Smooth muscle cell (in vitro differentiated cells): ENCODE data around the gene SLC25A43. TPM values are rescaled to one million over a fixed set of nuclear protein-coding genes. Genes with fewer than 3 reads are reported as not detected.

ENCODE experiments used
- DNase-seq: peaks from one replicate; lab custom pipeline; 2025; ENCODE audit not compliant: unreplicated experiment; lab: John Stamatoyannopoulos, UW
- H2AFZ ChIP-seq: fragments of 200-600 bp; sonication (generic); 2 replicates; pipeline ENCODE4 v1.6.0; 2016; ENCODE audit warnings: antibody characterized with exemption, low read depth, mild to moderate bottlenecking
- H3F3A ChIP-seq: fragments of 200-600 bp; sonication (generic); 2 replicates; pipeline ENCODE4 v1.6.0; 2017; ENCODE audit warnings: antibody characterized with exemption, low read depth
- H3K27ac ChIP-seq: fragments of 200-600 bp; sonication (generic); 2 replicates; pipeline ENCODE4 v1.5.1; 2016; ENCODE audit warnings: low read depth, mild to moderate bottlenecking
- H3K27me3 ChIP-seq: fragments of 200-600 bp; sonication (generic); 2 replicates; pipeline ENCODE4 v1.6.1; 2016; ENCODE audit warnings: low read depth, mild to moderate bottlenecking
- H3K36me3 ChIP-seq: fragments of 200-600 bp; sonication (generic); 2 replicates; pipeline ENCODE4 v1.5.1; 2016; ENCODE audit warnings: low read depth
- H3K4me1 ChIP-seq: fragments of 200-600 bp; sonication (generic); 2 replicates; pipeline ENCODE4 v1.5.1; 2016; ENCODE audit warnings: low read depth
- H3K4me2 ChIP-seq: fragments of 200-600 bp; sonication (generic); 2 replicates; pipeline ENCODE4 v1.6.0; 2016; ENCODE audit warnings: mild to moderate bottlenecking
- H3K4me3 ChIP-seq: fragments of 200-600 bp; sonication (generic); 2 replicates; pipeline ENCODE4 v1.5.1; 2016; ENCODE audit warnings: mild to moderate bottlenecking
- H3K79me2 ChIP-seq: fragments of 200-600 bp; sonication (generic); 2 replicates; pipeline ENCODE4 v1.6.0; 2016; ENCODE audit warnings: low read depth, mild to moderate bottlenecking
- H3K9ac ChIP-seq: fragments of 200-600 bp; sonication (generic); 2 replicates; pipeline ENCODE4 v1.6.0; 2016; ENCODE audit warnings: low read depth
- H3K9me3 ChIP-seq: fragments of 200-600 bp; sonication (generic); replicated peaks from 2 replicates; pipeline ENCODE4 v1.5.1; 2016; ENCODE audit warnings: low read depth
- H4K20me1 ChIP-seq: fragments of 200-600 bp; sonication (generic); 2 replicates; pipeline ENCODE4 v1.6.0; 2016; ENCODE audit warnings: low read depth
- WGBS: methylation state at CpG from one replicate; pipeline ENCODE4 v1.1.7; 2016; ENCODE audit warnings: low lambda C conversion rate; 5-methylcytosine and 5-hydroxymethylcytosine counted together
- polyA plus RNA-seq: library from polyadenylated mRNA; unstranded; fragments of >200 nt; fragmentation: Nextera tagmentation; extraction: Ambion mirVana; gene quantifications from 2 replicates; pipeline ENCODE4 v1.2.1, GENCODE V29; 2016
- total RNA-seq: library from RNA; depleted of rRNA; stranded (reverse); fragments of >200 nt; gene quantifications from 2 replicates; pipeline ENCODE4 v1.2.3, GENCODE V29; 2014
- TF ChIP-seq, protein P1 (sequence below): fragments of 200-600 bp; sonication (generic); IDR thresholded peaks from 2 replicates; pipeline ENCODE4 v1.5.1; 2017; ENCODE audit warnings: borderline replicate concordance, mild to moderate bottlenecking, antibody characterized with exemption; ENCODE audit not compliant: insufficient read depth, poor library complexity, severe bottlenecking

The SLC25A43 gene
- total and polyA plus RNA-seq, 2 experiments from 2014 or later, result 15.4 to 15.6 TPM

DNA sequence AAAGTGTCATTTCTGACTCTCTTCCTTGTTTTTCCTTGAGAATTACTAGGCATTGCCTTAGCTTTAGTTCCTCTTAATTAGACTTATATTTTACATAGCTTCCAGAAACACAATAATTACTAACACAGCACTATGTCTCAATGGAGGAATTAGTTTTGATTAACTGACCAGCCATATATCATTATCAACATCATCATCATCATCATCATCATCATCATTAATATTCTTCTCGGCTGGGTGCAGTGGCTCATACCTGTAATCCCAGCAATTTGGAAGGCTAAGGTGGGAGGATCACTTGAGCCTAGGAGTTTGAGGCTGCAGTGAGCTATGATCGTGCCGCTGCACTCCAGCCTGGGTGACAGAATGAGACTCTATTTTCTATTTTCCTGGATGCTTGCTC is 66.4 kb downstream of the SLC25A43 start:
- Histone ChIP-seq H3K36me3 (no peaks in the 10 kb centered on the region), H4K20me1 (peaks cover 5% of the 10 kb centered on the region), H3K4me3 (no peak overlapping the region), H3K9me3 (no peaks in the 10 kb centered on the region), H3F3A (no peaks in the 10 kb centered on the region), H3K4me2 (no peak overlapping the region), H2AFZ (no peak overlapping the region), H3K27ac (no peak overlapping the region), H3K79me2 (no peaks in the 10 kb centered on the region), H3K27me3 (no peaks in the 10 kb centered on the region), H3K9ac (no peak overlapping the region), H3K4me1 (no peaks in the 10 kb centered on the region)
- no peak for DNase-seq
- WGBS, result 87% methylated on average over 3 of the region's 3 CpGs
- TF ChIP-seq, protein P1, sequence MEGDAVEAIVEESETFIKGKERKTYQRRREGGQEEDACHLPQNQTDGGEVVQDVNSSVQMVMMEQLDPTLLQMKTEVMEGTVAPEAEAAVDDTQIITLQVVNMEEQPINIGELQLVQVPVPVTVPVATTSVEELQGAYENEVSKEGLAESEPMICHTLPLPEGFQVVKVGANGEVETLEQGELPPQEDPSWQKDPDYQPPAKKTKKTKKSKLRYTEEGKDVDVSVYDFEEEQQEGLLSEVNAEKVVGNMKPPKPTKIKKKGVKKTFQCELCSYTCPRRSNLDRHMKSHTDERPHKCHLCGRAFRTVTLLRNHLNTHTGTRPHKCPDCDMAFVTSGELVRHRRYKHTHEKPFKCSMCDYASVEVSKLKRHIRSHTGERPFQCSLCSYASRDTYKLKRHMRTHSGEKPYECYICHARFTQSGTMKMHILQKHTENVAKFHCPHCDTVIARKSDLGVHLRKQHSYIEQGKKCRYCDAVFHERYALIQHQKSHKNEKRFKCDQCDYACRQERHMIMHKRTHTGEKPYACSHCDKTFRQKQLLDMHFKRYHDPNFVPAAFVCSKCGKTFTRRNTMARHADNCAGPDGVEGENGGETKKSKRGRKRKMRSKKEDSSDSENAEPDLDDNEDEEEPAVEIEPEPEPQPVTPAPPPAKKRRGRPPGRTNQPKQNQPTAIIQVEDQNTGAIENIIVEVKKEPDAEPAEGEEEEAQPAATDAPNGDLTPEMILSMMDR, result no peak

DNA sequence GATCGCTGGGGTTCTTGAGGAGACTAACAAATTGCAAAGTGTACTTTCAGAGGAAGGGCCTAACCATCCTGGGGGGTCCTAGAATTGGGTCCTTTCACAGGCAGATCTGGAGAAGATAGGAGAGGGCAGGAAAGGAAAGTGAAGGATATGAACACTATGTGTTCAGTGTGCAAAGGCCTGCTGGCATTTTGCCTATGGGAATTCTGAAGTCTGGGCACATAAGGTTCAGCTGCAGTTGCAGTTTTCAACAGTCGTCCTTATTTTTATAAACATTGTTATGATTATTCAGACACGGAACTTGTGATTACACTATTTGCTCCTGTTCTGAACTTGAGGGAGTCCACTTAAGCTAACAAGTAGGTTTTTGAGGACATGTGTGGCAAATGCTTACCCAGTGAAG is 67.8 kb downstream of the SLC25A43 start:
- TF ChIP-seq, protein P1, result no peak

GRCh38 chrX:119467433-119467832 is 68.3 kb downstream of the SLC25A43 start:
- H4K20me1 ChIP-seq, result peaks cover 5% of the 10 kb centered on the region
- TF ChIP-seq, protein P1, result no peak
- H3K36me3 ChIP-seq, result no peaks in the 10 kb centered on the region
- no peaks in the 10 kb centered on the region for H3K9me3 ChIP-seq
- peak overlapping the region; percentile 87 for H3K4me2 ChIP-seq
- no peak overlapping the region for H3K9ac ChIP-seq
- no peaks in the 10 kb centered on the region for H3F3A ChIP-seq
- no peak overlapping the region for H2AFZ ChIP-seq
- no peak overlapping the region for H3K27ac ChIP-seq
- DNase-seq, result no peak
- no peaks in the 10 kb centered on the region for H3K4me1 ChIP-seq
- no peak overlapping the region for H3K4me3 ChIP-seq
- H3K27me3 ChIP-seq, result no peaks in the 10 kb centered on the region
- WGBS, result 77% methylated on average over 6 of the region's 6 CpGs
- no peaks in the 10 kb centered on the region for H3K79me2 ChIP-seq

More for the DNA sequence above, 67.8 kb downstream of the SLC25A43 start:
- Histone ChIP-seq H4K20me1 (peaks cover 5% of the 10 kb centered on the region), H3K4me3 (no peak overlapping the region), H3K27me3 (no peaks in the 10 kb centered on the region), H3K36me3 (no peaks in the 10 kb centered on the region), H3K9ac (no peak overlapping the region), H3K27ac (no peak overlapping the region), H3K4me2 (no peak overlapping the region), H3F3A (no peaks in the 10 kb centered on the region), H3K79me2 (no peaks in the 10 kb centered on the region), H3K9me3 (no peaks in the 10 kb centered on the region), H2AFZ (no peak overlapping the region), H3K4me1 (no peaks in the 10 kb centered on the region)
- no peak for DNase-seq
- whole genome bisulfite sequencing, result 94% methylated on average over 3 of the region's 3 CpGs

DNA sequence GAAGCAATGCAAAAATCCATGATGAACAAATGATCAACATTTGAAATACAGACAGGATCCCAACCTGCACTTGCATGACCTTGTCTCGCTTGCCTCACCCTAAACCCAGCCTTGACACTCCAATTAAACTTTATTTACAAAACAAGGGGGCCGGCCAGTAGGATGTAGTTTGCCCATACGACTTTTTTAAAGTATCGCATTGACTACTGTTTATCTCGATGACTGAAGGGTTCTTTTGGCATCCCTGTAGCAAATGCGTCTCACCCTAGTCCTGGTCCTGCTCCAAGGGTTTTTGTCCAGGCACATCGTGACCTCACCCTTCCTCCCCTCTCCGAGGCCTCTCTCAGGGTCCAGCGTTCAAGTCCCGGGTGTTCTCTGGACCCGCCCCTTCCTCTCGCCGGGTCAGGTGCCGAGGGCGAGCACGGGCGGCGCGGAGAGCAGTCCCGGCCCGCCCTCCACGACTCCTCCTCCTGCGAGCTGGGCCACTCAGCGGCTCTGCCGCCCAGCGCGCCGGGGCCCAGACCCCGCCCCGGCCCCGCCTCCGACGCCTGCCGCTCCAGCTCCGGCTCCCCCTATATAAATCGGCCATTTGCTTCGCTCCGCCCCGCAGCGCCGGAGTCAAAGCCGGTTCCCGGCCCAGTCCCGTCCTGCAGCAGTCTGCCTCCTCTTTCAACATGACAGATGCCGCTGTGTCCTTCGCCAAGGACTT is 68.9 kb downstream of the SLC25A43 start, which contains the start of gene SLC25A5:
TSS of gene SLC25A5 (plus strand) at position 603 of the 709 bp plus-strand sequence. CDS start at position 675, 72 bp downstream.
- Histone ChIP-seq H3K9ac (peak within 1 kb of the TSS; percentile 70), H3K27me3 (no peaks in the 10 kb centered on the region), H3K9me3 (no peaks in the 10 kb centered on the region), H3F3A (no peaks in the 10 kb centered on the region), H3K4me1 (no peaks in the 10 kb centered on the region), H3K36me3 (no peaks in the 10 kb centered on the region), H3K79me2 (no peaks in the 10 kb centered on the region), H3K4me3 (peak within 1 kb of the TSS; percentile 81), H3K4me2 (peak within 1 kb of the TSS; percentile 87), H2AFZ (peak within 1 kb of the TSS; percentile 60), H4K20me1 (peaks cover 5% of the 10 kb centered on the region), H3K27ac (peak within 1 kb of the TSS; percentile 56)
- TF ChIP-seq, protein P1, result no peak
- 26% methylated on average over 24 of the region's 46 CpGs for WGBS
- peak; percentile 30 for DNase-seq
